Gastroesophageal sphincter (tissue), 3 donors: ENCODE measurements around the gene PRKN.

Source experiments
- CTCF ChIP-seq, 4 experiments: fragments of 200-600 bp in 2 of 4; fragments of 450-650 bp in 2 of 4; sonication (generic) in 1 of 4; IDR thresholded peaks; one replicate each; pipeline ENCODE4 v1.5.1; 2017 to 2019; ENCODE audit warnings: antibody characterized with exemption in 4 of 4, mild to moderate bottlenecking in 2 of 4, moderate library complexity in 2 of 4
- EP300 ChIP-seq: sonication (generic); formaldehyde crosslinking; IDR thresholded peaks from one replicate; pipeline ENCODE4 v1.6.1; 2017; ENCODE audit warnings: antibody characterized with exemption, mild to moderate bottlenecking
- POLR2A ChIP-seq, 2 donors: fragments of 450-650 bp; IDR thresholded peaks; one replicate each; pipeline ENCODE4 v1.6.1; 2017; ENCODE audit warnings: antibody characterized with exemption in 2 of 2, mild to moderate bottlenecking in 2 of 2, moderate library complexity in 1 of 2
- POLR2AphosphoS5 ChIP-seq: sonication (generic); formaldehyde crosslinking; IDR thresholded peaks from one replicate; pipeline ENCODE4 v1.6.1; 2017; ENCODE audit warnings: antibody characterized with exemption

DNA sequence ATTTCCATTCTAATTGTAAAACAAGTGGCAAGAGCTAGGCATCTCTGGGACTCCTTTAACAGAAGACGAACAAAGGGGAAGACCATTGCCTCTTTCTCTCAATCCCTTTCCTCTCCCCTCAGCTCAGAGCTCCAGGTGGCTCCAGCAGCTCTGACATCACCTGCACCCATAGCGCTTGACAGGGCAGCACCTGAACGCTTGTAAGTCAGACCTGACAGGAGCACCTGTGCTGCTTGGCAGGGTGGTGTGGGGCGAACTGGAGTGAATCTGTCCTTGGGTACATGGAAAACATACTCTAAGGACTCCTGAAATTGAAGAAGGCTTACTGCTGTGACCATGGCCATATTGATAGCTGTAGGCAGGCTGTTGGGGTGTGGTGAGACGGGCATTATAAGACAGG lies 1044.2 kb downstream of the PRKN start:
- no peak for TF ChIP-seq CTCF (IDR thresholded peaks at IDR 0.05)
- no peak for TF ChIP-seq POLR2AphosphoS5
- no peak for TF ChIP-seq POLR2A (IDR thresholded peaks at IDR 0.05)
- TF ChIP-seq EP300 = no peak
